CD4-positive, alpha-beta T cell treated with Interleukin-12 subunit alpha and Interleukin-12 subunit beta, for 1 hour (primary cell): ENCODE results near the gene CYP4F22.

Source experiments
- DNase-seq: peaks from one replicate; pipeline ENCODE4 v3.0.0-alpha.2; 2020

Gene CYP4F22

DNA sequence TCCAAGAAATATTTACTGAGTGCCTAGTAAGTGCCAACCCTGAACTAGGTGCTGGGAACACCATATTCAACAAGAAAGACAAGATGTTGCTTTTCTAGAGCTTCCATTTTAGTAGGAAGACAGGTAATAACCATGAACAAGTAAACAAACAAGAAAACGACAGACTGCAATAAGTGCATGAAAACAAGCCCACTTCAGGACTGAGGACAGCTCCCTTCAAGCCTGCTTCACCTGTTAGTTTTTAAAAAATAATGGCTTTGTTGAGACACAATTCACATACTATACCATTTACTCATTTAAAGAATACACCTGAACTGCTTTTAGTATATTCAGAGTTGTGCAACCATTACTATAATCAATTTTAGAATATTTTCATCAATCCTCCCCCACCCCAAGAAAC lies 30.4 kb downstream of the CYP4F22 start:
- DNase-seq, result no peak

- DNase-seq, result no peak
Measured at GRCh38 chr19:15539638-15540037, 31.3 kb downstream of the CYP4F22 start.

GRCh38 chr19:15540435-15540834 lies 32.1 kb downstream of the CYP4F22 start:
- DNase-seq, result no peak

GRCh38 chr19:15544283-15544682 lies 36.0 kb downstream of the CYP4F22 start:
- DNase-seq, result no peak

- no peak for DNase-seq
Measured at GRCh38 chr19:15544970-15545369, 36.6 kb downstream of the CYP4F22 start.

DNA sequence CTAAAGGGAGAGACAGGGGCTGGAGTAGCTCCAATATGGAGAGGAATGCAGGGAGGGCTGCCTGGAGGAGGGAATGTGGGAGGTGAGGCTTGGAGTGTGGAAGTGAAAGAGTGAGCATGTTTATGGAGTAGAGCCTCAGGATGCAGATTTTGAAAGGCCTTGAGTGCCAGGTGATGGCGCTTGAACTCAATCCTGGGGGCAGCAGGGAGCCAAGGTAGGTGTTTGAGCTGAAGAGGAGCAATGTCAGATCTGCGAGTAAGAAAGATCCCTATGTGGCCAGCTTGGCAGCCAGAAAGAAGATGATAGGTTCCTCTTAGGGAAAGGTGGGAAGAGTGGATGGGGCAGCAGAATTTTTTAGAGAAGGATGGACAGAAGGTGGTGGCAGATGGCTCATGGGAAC lies 40.3 kb downstream of the CYP4F22 start:
- DNase-seq, result no peak

DNA sequence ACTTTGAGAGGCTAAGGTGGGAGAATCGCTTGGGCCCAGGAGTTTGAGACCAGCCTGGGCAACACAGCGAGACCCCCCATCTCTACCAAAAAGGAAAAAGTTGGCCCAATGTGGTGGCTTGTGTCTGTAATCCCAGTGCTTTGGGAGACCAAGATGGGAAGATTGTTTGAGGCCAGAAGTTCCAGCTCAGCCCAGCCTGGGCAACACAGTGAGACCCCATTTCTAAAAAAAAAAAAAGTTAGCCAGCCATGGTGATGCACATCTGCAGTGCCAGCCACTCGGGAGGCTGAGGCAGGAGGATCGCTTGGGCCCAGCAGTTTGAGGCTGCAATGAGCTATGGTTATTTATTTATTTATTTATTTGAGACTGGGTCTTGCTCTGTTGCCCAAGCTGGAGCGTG lies 41.3 kb downstream of the CYP4F22 start:
- DNase-seq, result no peak

GRCh38 chr19:15550273-15550672 lies 41.9 kb downstream of the CYP4F22 start:
- DNase-seq, result no peak

GRCh38 chr19:15550929-15551292 lies 42.6 kb downstream of the CYP4F22 start:
- DNase-seq, result no peak

DNA sequence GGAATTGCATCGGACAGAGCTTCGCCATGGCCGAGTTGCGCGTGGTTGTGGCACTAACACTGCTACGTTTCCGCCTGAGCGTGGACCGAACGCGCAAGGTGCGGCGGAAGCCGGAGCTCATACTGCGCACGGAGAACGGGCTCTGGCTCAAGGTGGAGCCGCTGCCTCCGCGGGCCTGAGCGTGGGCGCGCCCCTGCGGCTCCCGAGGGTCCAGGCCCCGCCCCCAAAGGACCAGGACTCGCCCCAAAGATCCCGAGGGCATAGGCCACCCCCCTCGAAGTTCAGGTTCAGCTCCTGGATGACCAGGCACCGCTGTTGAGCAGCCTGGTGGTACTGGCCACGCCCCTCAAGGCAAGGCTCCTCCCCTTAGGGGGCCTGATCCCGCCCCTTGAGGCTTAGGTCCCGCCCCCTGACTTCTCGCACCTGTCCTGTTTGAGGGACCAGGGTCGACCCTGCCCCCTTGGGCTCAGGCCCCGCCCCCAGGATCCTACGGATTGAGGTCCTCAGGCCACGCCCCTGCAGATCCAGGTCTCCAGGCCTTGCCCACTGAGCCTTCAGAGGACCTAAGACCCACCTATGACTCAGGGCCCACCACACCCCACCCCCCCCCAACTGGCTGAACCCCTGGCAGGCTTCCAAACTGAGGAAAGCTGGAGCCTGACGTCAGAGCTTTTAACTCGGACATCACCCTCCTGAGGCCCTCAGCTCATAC lies 43.1 kb downstream of the CYP4F22 start:
- peak; percentile 83 for DNase-seq

DNA sequence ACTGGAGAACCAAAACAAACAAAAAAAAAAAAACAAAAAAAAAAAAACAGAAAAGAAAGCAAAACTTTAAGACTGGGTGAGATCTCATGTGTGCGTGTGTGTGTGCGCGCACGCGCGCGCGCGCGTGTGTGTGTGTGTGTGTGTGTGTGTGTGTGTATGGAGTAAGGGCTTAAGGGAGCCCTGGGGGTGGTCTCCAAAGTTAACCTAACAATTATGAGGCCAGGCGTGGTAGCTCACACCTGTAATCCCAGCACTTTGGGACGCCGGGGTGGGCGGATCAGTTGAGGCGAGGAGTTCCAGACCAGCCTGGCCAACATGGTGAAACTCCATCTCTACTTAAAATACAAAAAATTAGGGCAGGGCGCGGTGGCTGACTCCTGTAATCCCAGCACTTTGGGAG lies 46.7 kb downstream of the CYP4F22 start:
- DNase-seq, result peak; percentile 4

GRCh38 chr19:15555759-15556633 lies 47.7 kb downstream of the CYP4F22 start:
- DNase-seq, result peak; percentile 95

GRCh38 chr19:15556634-15557181 lies 48.4 kb downstream of the CYP4F22 start:
- no peak for DNase-seq

- DNase-seq, result no peak
Measured at GRCh38 chr19:15557223-15557622, 48.9 kb downstream of the CYP4F22 start.

GRCh38 chr19:15562145-15562544 lies 53.8 kb downstream of the CYP4F22 start:
- no peak for DNase-seq

DNA sequence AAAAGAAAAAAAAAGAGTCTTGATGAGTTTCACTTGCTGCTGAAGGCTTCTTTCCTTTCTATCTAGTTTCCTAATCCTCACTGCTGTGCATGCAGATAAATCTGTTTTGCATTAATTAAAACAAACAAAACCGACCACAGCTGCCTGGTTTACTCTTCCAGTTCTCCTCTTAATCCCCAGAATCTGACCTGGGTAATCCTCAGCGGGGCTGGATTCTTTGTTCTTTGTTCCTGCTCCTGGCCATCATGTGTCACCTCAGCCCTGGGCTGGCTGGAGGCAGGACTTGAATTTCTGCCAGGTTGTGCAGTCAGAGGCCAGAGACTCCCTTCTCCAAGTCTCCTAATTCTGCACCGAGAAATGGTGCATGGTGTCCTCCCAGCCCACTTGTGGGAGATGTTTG lies 54.5 kb downstream of the CYP4F22 start:
- no peak for DNase-seq

DNA sequence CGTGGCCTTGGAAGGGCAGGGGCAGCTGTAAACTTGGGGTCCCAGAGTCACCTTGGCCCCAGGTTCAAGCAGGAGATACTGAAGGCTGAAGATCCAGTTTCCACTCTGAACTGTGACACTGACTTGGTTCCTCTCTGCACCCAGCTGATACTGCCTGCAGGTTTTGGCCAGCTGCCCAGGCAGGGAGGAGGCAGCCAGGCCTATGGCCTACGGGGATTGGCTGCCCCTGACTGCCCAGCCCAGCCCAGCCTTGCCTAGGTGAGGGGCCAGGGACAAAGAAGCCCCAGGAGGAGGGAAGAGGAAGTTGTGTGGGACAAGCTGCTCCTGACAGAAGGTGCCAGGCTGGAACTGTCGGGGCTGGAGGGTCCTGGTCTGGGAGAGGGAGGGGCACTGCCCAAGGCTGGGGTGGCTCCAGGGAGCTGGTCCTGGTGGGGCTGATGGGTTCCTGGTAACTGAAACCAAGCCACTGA lies 55.0 kb downstream of the CYP4F22 start:
- DNase-seq, result no peak

DNA sequence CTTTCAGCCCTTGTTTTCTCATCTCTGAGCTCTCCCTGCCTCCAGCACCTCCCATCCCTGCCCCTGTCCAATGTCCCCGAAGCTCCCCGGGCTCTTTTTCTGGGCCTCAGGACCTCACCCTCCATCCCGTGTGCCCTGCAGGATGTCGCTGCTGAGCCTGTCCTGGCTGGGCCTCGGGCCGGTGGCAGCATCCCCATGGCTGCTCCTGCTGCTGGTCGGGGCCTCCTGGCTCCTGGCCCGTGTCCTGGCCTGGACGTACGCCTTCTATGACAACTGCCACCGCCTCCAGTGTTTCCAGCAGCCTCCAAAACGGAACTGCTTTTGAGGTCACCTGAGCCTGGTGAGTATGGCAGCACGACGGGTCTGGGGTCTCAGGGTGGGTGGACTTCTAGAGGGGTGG lies 55.6 kb downstream of the CYP4F22 start:
- no peak for DNase-seq

- DNase-seq, result no peak
Measured at GRCh38 chr19:15564534-15565168, 56.3 kb downstream of the CYP4F22 start.

GRCh38 chr19:15570420-15570819 lies 62.1 kb downstream of the CYP4F22 start:
- no peak for DNase-seq

DNA sequence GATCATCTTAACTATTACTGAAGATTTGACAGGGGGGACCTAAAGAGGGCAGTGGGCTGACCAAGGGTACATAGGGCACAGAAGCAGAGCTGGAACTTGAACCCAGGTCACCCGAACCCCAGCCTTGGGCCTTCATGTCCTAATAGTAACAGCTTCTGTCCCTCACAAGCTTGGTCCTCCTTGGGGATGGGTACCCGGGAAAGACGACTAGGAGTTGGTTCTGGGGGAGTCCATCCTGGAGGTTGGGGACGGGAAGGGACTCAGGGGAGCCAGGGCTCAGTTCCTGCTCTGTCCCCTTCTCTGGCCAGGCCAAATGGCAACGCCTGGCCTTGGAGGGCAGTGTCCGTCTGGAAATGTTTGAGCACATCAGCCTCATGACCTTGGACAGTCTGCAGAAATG lies 67.1 kb downstream of the CYP4F22 start:
- no peak for DNase-seq

GRCh38 chr19:15576526-15577156 lies 68.3 kb downstream of the CYP4F22 start:
- no peak for DNase-seq

DNA sequence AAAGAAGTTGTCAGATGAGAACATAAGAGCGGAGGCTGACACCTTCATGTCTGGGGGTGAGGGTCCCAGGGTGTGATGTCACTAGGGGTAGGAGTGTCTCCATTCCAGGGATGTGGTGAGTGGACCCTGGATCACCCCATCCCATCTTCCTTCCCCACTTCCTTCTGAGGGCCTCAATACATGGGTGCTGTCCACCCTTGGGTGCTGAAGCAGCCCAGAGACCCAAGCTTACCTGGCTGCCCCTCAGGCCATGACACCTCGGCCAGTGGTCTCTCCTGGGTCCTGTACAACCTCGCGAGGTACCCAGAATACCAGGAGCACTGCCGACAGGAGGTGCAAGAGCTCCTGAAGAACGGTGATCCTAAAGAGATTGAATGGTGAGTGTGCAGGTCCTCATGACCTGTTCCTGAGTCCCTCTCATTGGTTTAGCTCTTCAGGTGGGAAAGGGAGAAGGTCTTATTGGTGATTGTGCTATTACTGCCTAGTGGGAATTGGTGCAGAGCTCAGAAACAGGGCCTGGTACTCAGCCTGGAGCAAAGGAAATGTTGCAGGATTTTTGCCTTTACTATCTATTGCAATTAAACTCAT lies 69.0 kb downstream of the CYP4F22 start:
- DNase-seq, result no peak
